ENCODE results near the gene TMTC2. TPM values are rescaled to one million over a fixed set of nuclear protein-coding genes. Genes with fewer than 3 reads are reported as not detected.

The TMTC2 gene
- total and polyA plus RNA-seq, 3 donors from 2014 or later, result 8.1 to 22.4 (median 19.4) TPM

- no peak overlapping the region for H3K4me3 ChIP-seq
- H3K9me3 ChIP-seq, result no peaks in the 10 kb centered on the region
- H3K36me3 ChIP-seq (ENCODE audit: low read depth, missing control alignments), result no peaks in the 10 kb centered on the region
- WGBS, 2 donors, result 57 to 75% methylated on average over 4 to 6 of the region's 6 CpGs
- no peaks in the 10 kb centered on the region for H3K27me3 ChIP-seq
- no peak for TF ChIP-seq CTCF (IDR thresholded peaks at IDR 0.05)
- TF ChIP-seq POLR2A (IDR thresholded peaks at IDR 0.05), result no peak
- intact Hi-C loops (cut with DNase I; ENCODE audit: low total_unique reads), result no loop called here
- H3K27ac ChIP-seq, result no peak overlapping the region
- no peak for DNase-seq
- H3K4me1 ChIP-seq, result no peaks in the 10 kb centered on the region
Measured at GRCh38 chr12:83005534-83006197, 319.0 kb downstream of the TMTC2 start.

GRCh38 chr12:83008703-83009102 is 322.0 kb downstream of the TMTC2 start:
- intact Hi-C loops (cut with DNase I; ENCODE audit: low total_unique reads), result no loop called here
- H3K27me3 ChIP-seq, result no peaks in the 10 kb centered on the region

GRCh38 chr12:83010169-83010804 is 323.6 kb downstream of the TMTC2 start:
- Histone ChIP-seq H3K27ac (no peak overlapping the region), H3K4me1 (no peaks in the 10 kb centered on the region), H3K9me3 (no peaks in the 10 kb centered on the region), H3K27me3 (no peaks in the 10 kb centered on the region), H3K4me3 (no peak overlapping the region), H3K36me3 (ENCODE audit: low read depth, missing control alignments) (no peaks in the 10 kb centered on the region)
- WGBS, 2 donors, result 48 to 49% methylated on average over 4 of the region's 4 CpGs
- intact Hi-C loops (cut with DNase I; ENCODE audit: low total_unique reads), result no loop called here
- DNase-seq, result no peak
- TF ChIP-seq CTCF (IDR thresholded peaks at IDR 0.05) (no peak), POLR2A (IDR thresholded peaks at IDR 0.05) (no peak)

More at GRCh38 chr12:83008703-83009102, 322.0 kb downstream of the TMTC2 start:
- 57 to 59% methylated on average over 3 of the region's 3 CpGs for WGBS, 2 donors
- Histone ChIP-seq H3K4me3 (no peak overlapping the region), H3K27ac (no peak overlapping the region), H3K9me3 (no peaks in the 10 kb centered on the region), H3K36me3 (ENCODE audit: low read depth, missing control alignments) (no peaks in the 10 kb centered on the region), H3K4me1 (no peaks in the 10 kb centered on the region)
- no peak for DNase-seq
- TF ChIP-seq CTCF (IDR thresholded peaks at IDR 0.05) (no peak), POLR2A (IDR thresholded peaks at IDR 0.05) (no peak)

- Histone ChIP-seq H3K36me3 (ENCODE audit: low read depth, missing control alignments) (no peaks in the 10 kb centered on the region), H3K4me3 (peak overlapping the region in 1 of 2 donors; percentile 24), H3K27ac (no peak overlapping the region), H3K9me3 (no peaks in the 10 kb centered on the region), H3K27me3 (no peaks in the 10 kb centered on the region), H3K4me1 (no peaks in the 10 kb centered on the region)
- TF ChIP-seq POLR2A (IDR thresholded peaks at IDR 0.05) (no peak), CTCF (IDR thresholded peaks at IDR 0.05) (no peak)
- WGBS, 2 donors, result 40 to 43% methylated on average over 8 of the region's 8 CpGs
- intact Hi-C loops (cut with DNase I; ENCODE audit: low total_unique reads), result no loop called here
- no peak for DNase-seq
Measured at GRCh38 chr12:83015390-83016217, 328.9 kb downstream of the TMTC2 start.

All from testis (tissue), 3 donors.